CD4-positive, CD25-positive, alpha-beta regulatory T cell (primary cell): Measurements from ENCODE around the gene ARHGAP23. TPM values are rescaled to one million over a fixed set of nuclear protein-coding genes. Genes with fewer than 3 reads are reported as not detected.
"Not testable (repeated sequence)": the region's sequence is repeated elsewhere in the genome, so short reads cannot be mapped to it uniquely, and the experiment has no call there.

Source experiments
- ATAC-seq, 2 donors: fragments of 150-1000 bp; cut with Tn5 transposase; one replicate each; pipeline ENCODE4 v1.10.0; 2021; ENCODE audit warnings: low read depth in 2 of 2, moderate number of reproducible peaks in 2 of 2, moderate library complexity in 1 of 2
- DNase-seq, 3 donors: peaks; one replicate each; pipeline versions ENCODE4 v3.0.0 to v3.0.0-alpha.2; 2012 to 2022; ENCODE audit warnings: mixed read lengths in 1 of 3
- H3K27ac ChIP-seq: one replicate; pipeline ENCODE4 v1.7.0; 2013; ENCODE audit warnings: mild to moderate bottlenecking, low read length; ENCODE audit not compliant: insufficient read depth, poor library complexity, severe bottlenecking
- H3K27me3 ChIP-seq: one replicate; pipeline ENCODE4 v1.7.0; 2013; ENCODE audit warnings: low read length; ENCODE audit not compliant: control insufficient read depth, insufficient read depth
- H3K36me3 ChIP-seq: one replicate; pipeline ENCODE4 v1.7.0; 2013; ENCODE audit warnings: mild to moderate bottlenecking, low read length, moderate library complexity; ENCODE audit not compliant: control insufficient read depth, insufficient read depth
- H3K4me1 ChIP-seq: 2 replicates; pipeline ENCODE4 v1.7.0; 2013; ENCODE audit warnings: mild to moderate bottlenecking, low read length; ENCODE audit not compliant: insufficient read depth, control insufficient read depth, poor library complexity, severe bottlenecking
- H3K4me3 ChIP-seq: one replicate; pipeline ENCODE4 v1.7.0; 2013; ENCODE audit warnings: low read depth, mild to moderate bottlenecking, low read length, moderate library complexity
- H3K9me3 ChIP-seq, 2 experiments: 1 replicate in 1 of 2; 2 replicates in 1 of 2; pipeline ENCODE4 v1.7.0; 2013; ENCODE audit warnings: low read length in 2 of 2, mild to moderate bottlenecking in 1 of 2, moderate library complexity in 1 of 2; ENCODE audit not compliant: control insufficient read depth in 2 of 2
- H3K27ac Mint-ChIP-seq, 3 donors: one replicate each; pipeline ENCODE4 v1.8.0; 2020 to 2022; ENCODE audit warnings: mild to moderate bottlenecking in 3 of 3, mixed read lengths in 3 of 3, moderate library complexity in 2 of 3
- H3K27me3 Mint-ChIP-seq: one replicate; pipeline ENCODE4 v1.8.0; 2022; ENCODE audit warnings: mild to moderate bottlenecking, mixed read lengths
- H3K36me3 Mint-ChIP-seq: one replicate; pipeline ENCODE4 v1.8.0; 2020; ENCODE audit warnings: mixed read lengths
- H3K4me1 Mint-ChIP-seq, 4 donors: one replicate each; pipeline ENCODE4 v1.8.0; 2020 to 2022; ENCODE audit warnings: mixed read lengths in 4 of 4, mild to moderate bottlenecking in 1 of 4
- H3K4me3 Mint-ChIP-seq, 4 donors: one replicate each; pipeline ENCODE4 v1.8.0; 2020 to 2022; ENCODE audit warnings: mild to moderate bottlenecking in 4 of 4, mixed read lengths in 4 of 4, moderate library complexity in 3 of 4
- H3K9me3 Mint-ChIP-seq, 7 donors: one replicate each; pipeline ENCODE4 v1.8.0; 2020 to 2022; ENCODE audit warnings: mixed read lengths in 7 of 7, mild to moderate bottlenecking in 3 of 7, moderate library complexity in 2 of 7
- polyA plus RNA-seq, 4 donors: library from polyadenylated mRNA; unstranded; fragments of 300-500 nt; fragmentation: Illumina TruSeq; gene quantifications; one replicate each; pipeline ENCODE4 v1.2.3, GENCODE V29; 2021
- total RNA-seq: library from RNA; stranded (reverse); gene quantifications from one replicate; pipeline ENCODE4 v1.2.3, GENCODE V29; 2022

The ARHGAP23 gene
- total and polyA plus RNA-seq, 5 donors from 2014 or later = 0.22 to 2.3 (median 0.30) TPM; not detected in 2

DNA sequence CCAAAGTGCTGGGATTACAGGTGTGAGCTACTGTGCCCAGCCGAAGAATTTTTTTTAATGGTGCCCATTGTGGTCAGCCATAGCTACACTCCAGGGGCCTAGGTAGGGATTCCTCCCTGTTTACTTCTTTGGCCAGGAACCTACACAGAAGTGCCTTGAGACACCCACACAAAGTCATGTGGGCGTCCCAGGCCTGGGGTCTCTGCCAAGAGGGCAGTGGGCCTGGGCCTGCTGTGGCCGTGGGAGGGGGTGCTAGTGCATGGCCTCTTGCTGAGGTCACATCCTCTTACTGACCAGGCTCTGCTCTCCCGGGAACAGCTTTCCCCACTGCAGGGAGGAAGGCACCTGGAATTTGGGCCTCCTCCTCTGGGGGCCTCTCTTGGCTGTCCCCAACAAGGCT, 50.4 kb downstream of the ARHGAP23 start:
- DNase-seq, ATAC-seq, H3K4me3 ChIP-seq, H3K4me1 ChIP-seq, H3K9me3 ChIP-seq, H3K27ac Mint-ChIP-seq, H3K27me3 ChIP-seq, H3K27me3 Mint-ChIP-seq, H3K4me3 Mint-ChIP-seq, H3K36me3 Mint-ChIP-seq, H3K36me3 ChIP-seq, H3K9me3 Mint-ChIP-seq, H3K4me1 Mint-ChIP-seq, H3K27ac ChIP-seq: not testable (repeated sequence)

- not testable (repeated sequence) for H3K9me3 Mint-ChIP-seq, H3K27ac ChIP-seq, H3K27me3 ChIP-seq, H3K36me3 ChIP-seq, ATAC-seq, H3K4me3 Mint-ChIP-seq, H3K36me3 Mint-ChIP-seq, H3K4me1 ChIP-seq, H3K27me3 Mint-ChIP-seq, H3K9me3 ChIP-seq, DNase-seq, H3K4me3 ChIP-seq, H3K27ac Mint-ChIP-seq
- peaks cover 0 to 14% (median 6%) of the 10 kb centered on the region in 4 donors for H3K4me1 Mint-ChIP-seq
Observed at GRCh38 chr17:38482039-38482699, 53.9 kb downstream of the ARHGAP23 start.

GRCh38 chr17:38482700-38483043, 54.4 kb downstream of the ARHGAP23 start:
- not testable (repeated sequence) for H3K36me3 ChIP-seq, H3K36me3 Mint-ChIP-seq, H3K4me3 ChIP-seq, H3K27me3 Mint-ChIP-seq, H3K9me3 Mint-ChIP-seq, DNase-seq, H3K4me3 Mint-ChIP-seq, H3K27ac ChIP-seq, ATAC-seq, H3K9me3 ChIP-seq, H3K27ac Mint-ChIP-seq, H3K27me3 ChIP-seq, H3K4me1 ChIP-seq
- peaks cover 0 to 14% (median 6%) of the 10 kb centered on the region in 4 donors for H3K4me1 Mint-ChIP-seq

DNA sequence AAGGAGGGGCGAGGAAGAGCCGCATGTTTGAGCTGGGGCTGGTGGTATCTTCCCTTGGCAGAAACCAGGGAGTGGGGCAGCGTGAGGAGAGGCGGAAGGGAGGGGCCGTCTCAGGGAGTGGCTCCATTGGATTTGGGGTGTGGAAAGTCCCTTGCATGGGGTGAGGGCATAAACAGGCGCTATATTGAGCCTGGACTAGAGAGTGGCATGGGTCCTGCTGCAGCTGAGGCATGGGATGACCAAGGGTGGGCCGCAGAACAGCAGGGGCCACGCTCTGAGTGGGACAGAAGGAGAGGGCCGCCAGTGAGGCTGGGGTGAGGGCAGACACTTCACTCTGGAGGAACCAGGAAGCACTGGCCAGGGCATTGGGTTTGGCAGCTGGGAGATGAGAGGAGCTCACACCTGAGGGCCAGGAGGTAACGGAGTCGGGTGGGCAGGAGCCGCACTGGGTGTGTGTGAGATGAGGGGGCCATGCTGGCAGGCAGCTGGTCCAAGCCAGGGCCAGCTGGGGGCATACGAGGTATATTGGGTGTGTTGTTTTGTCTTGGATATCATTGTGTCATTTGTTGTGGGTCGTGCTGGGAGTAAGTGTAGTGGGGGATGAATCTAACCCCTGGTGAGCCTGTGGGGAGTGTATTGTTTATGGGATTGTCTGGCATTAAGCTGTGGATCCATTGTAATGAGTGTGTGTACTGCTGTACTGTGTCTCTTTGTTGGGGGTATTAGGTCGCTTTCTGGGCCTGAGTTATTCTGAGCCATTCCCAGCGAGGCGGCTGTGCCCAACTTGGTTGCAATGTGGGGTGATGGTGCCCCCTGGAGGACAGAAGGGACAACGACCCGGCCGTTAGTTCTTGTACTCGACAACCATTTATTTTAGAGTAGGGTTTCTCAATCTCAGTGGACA, 56.2 kb downstream of the ARHGAP23 start:
- ATAC-seq (peak; percentile 42 to 58), DNase-seq (peak; percentile 32 to 57 (median 48))
- peaks cover 0 to 16% (median 6%) of the 10 kb centered on the region in 4 donors for H3K4me1 Mint-ChIP-seq
- H3K4me3 Mint-ChIP-seq = peak overlapping the region in 2 of 4 donors; percentile 24 to 86
- not testable (repeated sequence) for H3K9me3 ChIP-seq, H3K4me1 ChIP-seq, H3K27me3 Mint-ChIP-seq, H3K36me3 ChIP-seq, H3K27ac ChIP-seq, H3K36me3 Mint-ChIP-seq, H3K9me3 Mint-ChIP-seq, H3K27me3 ChIP-seq, H3K4me3 ChIP-seq
- peak overlapping the region in 1 of 3 donors; percentile 85 for H3K27ac Mint-ChIP-seq

DNA sequence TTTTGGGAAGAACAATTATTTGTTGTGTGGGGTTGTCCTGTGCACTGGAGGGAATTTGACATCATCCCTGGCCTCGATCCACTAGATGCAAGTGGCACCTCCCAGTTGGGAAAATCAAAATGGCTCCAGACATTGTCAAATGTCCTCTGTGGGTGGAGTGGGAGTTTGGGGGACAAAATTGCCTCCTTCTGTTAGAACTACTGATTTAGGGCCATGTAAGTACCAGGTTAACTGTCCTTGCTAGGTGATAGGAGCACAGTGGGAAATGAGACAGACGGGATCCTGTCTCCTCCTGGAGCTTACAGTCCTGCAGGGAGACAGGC, 56.8 kb downstream of the ARHGAP23 start:
- H3K27ac Mint-ChIP-seq = peak overlapping the region in 2 of 3 donors; percentile 82 to 85
- no peak overlapping the region for H3K4me3 ChIP-seq
- no peaks in the 10 kb centered on the region for H3K27me3 Mint-ChIP-seq
- no peaks in the 10 kb centered on the region for H3K9me3 ChIP-seq
- peaks cover 0 to 1% (median 0%) of the 10 kb centered on the region in 7 donors for H3K9me3 Mint-ChIP-seq
- no peaks in the 10 kb centered on the region for H3K36me3 ChIP-seq
- no peaks in the 10 kb centered on the region for H3K36me3 Mint-ChIP-seq
- H3K4me3 Mint-ChIP-seq = peak overlapping the region in 3 of 4 donors; percentile 5 to 86 (median 61)
- H3K27ac ChIP-seq = no peak overlapping the region
- DNase-seq (no peak), ATAC-seq (no peak)
- no peaks in the 10 kb centered on the region for H3K27me3 ChIP-seq
- peaks cover 0 to 16% (median 6%) of the 10 kb centered on the region in 4 donors for H3K4me1 Mint-ChIP-seq
- H3K4me1 ChIP-seq = no peaks in the 10 kb centered on the region

DNA sequence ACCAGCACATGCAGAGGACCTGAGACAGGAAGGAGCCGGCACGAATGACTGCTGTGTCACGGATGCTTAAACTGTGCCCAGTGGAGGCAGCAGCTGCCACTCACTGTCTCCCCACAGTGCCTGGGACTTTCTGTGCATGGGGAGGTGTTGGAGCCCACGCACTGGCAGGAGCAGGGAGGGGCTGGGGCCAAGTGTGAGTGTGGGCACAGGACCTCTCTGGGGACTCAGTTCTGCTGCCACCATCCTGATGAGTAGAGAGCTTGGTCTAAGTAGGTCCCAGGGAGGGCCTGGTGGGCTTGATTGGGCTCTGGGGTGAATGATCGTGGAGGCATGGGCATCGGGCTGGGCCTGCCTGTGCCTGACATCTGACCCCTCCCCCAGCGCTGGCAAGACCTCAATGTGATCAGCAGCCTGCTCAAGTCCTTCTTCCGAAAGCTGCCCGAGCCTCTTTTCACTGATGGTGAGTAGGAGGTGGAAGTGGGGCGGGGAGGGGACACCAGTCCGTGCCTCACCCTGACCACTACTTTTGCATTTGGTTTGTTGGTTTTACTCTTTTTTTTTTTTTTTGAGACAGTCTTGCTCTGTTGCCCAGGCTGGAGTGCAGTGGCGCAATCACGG, 57.5 kb downstream of the ARHGAP23 start:
- H3K4me1 ChIP-seq, H3K9me3 Mint-ChIP-seq, H3K27me3 Mint-ChIP-seq, H3K36me3 ChIP-seq, H3K9me3 ChIP-seq, H3K27ac ChIP-seq, H3K36me3 Mint-ChIP-seq, H3K4me3 ChIP-seq, H3K27me3 ChIP-seq: not testable (repeated sequence)
- ATAC-seq (peak in 1 of 2 donors; percentile 48), DNase-seq (peak in 2 of 3 donors; percentile 27 to 41)
- Mint-ChIP-seq H3K4me3 (peak overlapping the region; percentile 1 to 61 (median 27)), H3K27ac (peak overlapping the region in 1 of 3 donors; percentile 82), H3K4me1 (peaks cover 0 to 16% (median 6%) of the 10 kb centered on the region in 4 donors)

DNA sequence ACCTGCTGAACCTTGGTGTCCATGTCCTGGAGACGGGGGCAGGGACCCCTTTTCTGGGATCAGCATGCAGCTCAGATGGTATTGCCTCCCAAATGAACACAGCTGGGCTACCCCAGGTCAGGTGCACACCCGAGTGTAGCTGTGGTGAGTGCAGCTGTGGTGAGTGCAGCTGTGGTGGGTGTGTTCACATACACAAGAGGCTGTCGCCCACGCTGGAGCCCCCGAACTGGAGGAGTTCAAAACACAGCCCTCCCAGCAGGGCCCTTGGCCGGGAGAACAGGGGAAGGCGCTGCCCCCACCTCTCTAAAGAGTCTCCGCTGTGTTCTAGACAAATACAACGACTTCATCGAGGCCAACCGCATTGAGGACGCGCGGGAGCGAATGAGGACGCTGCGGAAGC, 61.5 kb downstream of the ARHGAP23 start:
- not testable (repeated sequence) for H3K27ac Mint-ChIP-seq, H3K27me3 Mint-ChIP-seq, H3K36me3 Mint-ChIP-seq, H3K4me3 Mint-ChIP-seq, H3K9me3 ChIP-seq, H3K9me3 Mint-ChIP-seq, ATAC-seq, H3K4me1 ChIP-seq, DNase-seq, H3K4me3 ChIP-seq, H3K27me3 ChIP-seq, H3K27ac ChIP-seq, H3K36me3 ChIP-seq
- H3K4me1 Mint-ChIP-seq = peaks cover 0 to 16% (median 7%) of the 10 kb centered on the region in 4 donors
